Hepatocyte (in vitro differentiated cells): Measurements from ENCODE around the gene ANGPTL8. TPM values are rescaled to one million over a fixed set of nuclear protein-coding genes. Genes with fewer than 3 reads are reported as not detected.

Experiments used
- DNase-seq: peaks from one replicate; pipeline ENCODE4 v3.0.0-alpha.2; 2016; ENCODE audit warnings: low spot score
- H2AFZ ChIP-seq: fragments of 200-600 bp; sonication (generic); 2 replicates; pipeline ENCODE4 v1.6.0; 2016; ENCODE audit warnings: antibody characterized with exemption, mild to moderate bottlenecking
- H3K27ac ChIP-seq: fragments of 200-600 bp; sonication (generic); 2 replicates; pipeline ENCODE4 v1.5.1; 2016; ENCODE audit warnings: mild to moderate bottlenecking
- H3K27me3 ChIP-seq: fragments of 200-600 bp; sonication (generic); 2 replicates; pipeline ENCODE4 v1.6.1; 2016
- H3K36me3 ChIP-seq: fragments of 200-600 bp; sonication (generic); replicated peaks from 2 replicates; pipeline ENCODE4 v1.5.1; 2016; ENCODE audit warnings: low read depth; ENCODE audit not compliant: insufficient read depth
- H3K4me1 ChIP-seq: fragments of 200-600 bp; sonication (generic); 2 replicates; pipeline ENCODE4 v1.5.1; 2016; ENCODE audit warnings: mild to moderate bottlenecking, moderate library complexity; ENCODE audit not compliant: insufficient read depth
- H3K4me2 ChIP-seq: fragments of 200-600 bp; sonication (generic); 2 replicates; pipeline ENCODE4 v1.6.0; 2016
- H3K4me3 ChIP-seq: fragments of 200-600 bp; sonication (generic); 2 replicates; pipeline ENCODE4 v1.5.1; 2016; ENCODE audit warnings: mild to moderate bottlenecking
- H3K79me2 ChIP-seq: fragments of 200-600 bp; sonication (generic); 2 replicates; pipeline ENCODE4 v1.6.0; 2017; ENCODE audit warnings: mild to moderate bottlenecking
- H3K9me2 ChIP-seq: fragments of 200-600 bp; sonication (generic); replicated peaks from 2 replicates; pipeline ENCODE4 v1.6.0; 2017; ENCODE audit warnings: mild to moderate bottlenecking; ENCODE audit not compliant: insufficient read depth
- H3K9me3 ChIP-seq: fragments of 200-600 bp; sonication (generic); 2 replicates; pipeline ENCODE4 v1.5.1; 2016; ENCODE audit warnings: low read depth, mild to moderate bottlenecking
- H4K20me1 ChIP-seq: fragments of 200-600 bp; sonication (generic); 2 replicates; pipeline ENCODE4 v1.6.0; 2016; ENCODE audit warnings: mild to moderate bottlenecking; ENCODE audit not compliant: insufficient read depth, poor library complexity, severe bottlenecking
- CTCF ChIP-seq: fragments of 200-600 bp; sonication (generic); IDR thresholded peaks from 2 replicates; pipeline ENCODE4 v1.5.1; 2016; ENCODE audit warnings: antibody characterized with exemption, mild to moderate bottlenecking; ENCODE audit not compliant: poor library complexity
- EZH2 ChIP-seq: fragments of 200-600 bp; sonication (generic); IDR thresholded peaks from 2 replicates; pipeline ENCODE4 v1.6.1; 2016; ENCODE audit warnings: antibody characterized with exemption, mild to moderate bottlenecking, borderline replicate concordance
- EZH2phosphoT487 ChIP-seq: fragments of 200-600 bp; sonication (generic); IDR thresholded peaks from one replicate; pipeline ENCODE4 v1.6.1; 2018; ENCODE audit warnings: antibody characterized with exemption, mild to moderate bottlenecking, low read depth, moderate library complexity; ENCODE audit not compliant: unreplicated experiment, severe bottlenecking
- WGBS: methylation state at CpG from one replicate; pipeline ENCODE4 v1.1.6; 2016; ENCODE audit warnings: low lambda C conversion rate; ENCODE audit errors: missing lambda C conversion rate; 5-methylcytosine and 5-hydroxymethylcytosine counted together
- polyA plus RNA-seq: library from polyadenylated mRNA; unstranded; fragments of >200 nt; fragmentation: Nextera tagmentation; extraction: Ambion mirVana; gene quantifications from 2 replicates; pipeline ENCODE4 v1.2.1, GENCODE V29; 2016
- total RNA-seq: library from RNA; depleted of rRNA; stranded (reverse); fragments of >200 nt; gene quantifications from 2 replicates; pipeline ENCODE4 v1.2.3, GENCODE V29; 2014

Gene ANGPTL8
- total and polyA plus RNA-seq, 2 experiments from 2014 or later = 20.8 to 24.9 TPM

- H4K20me1 ChIP-seq = no peaks in the 10 kb centered on the region
- DNase-seq = peak; percentile 59
- H3K9me2 ChIP-seq = no peaks in the 10 kb centered on the region
- no peaks in the 10 kb centered on the region for H3K36me3 ChIP-seq
- H3K4me3 ChIP-seq = no peak overlapping the region
- 48% methylated on average over 6 of the region's 7 CpGs for WGBS
- H3K79me2 ChIP-seq = peaks cover 4% of the 10 kb centered on the region
- no peaks in the 10 kb centered on the region for H3K27me3 ChIP-seq
- no peak overlapping the region for H2AFZ ChIP-seq
- H3K9me3 ChIP-seq = no peaks in the 10 kb centered on the region
- H3K4me1 ChIP-seq = no peaks in the 10 kb centered on the region
- peak overlapping the region; percentile 66 for H3K27ac ChIP-seq
- TF ChIP-seq EZH2 (no peak), EZH2phosphoT487 (no peak), CTCF (no peak)
- peak overlapping the region; percentile 54 for H3K4me2 ChIP-seq
Measured at GRCh38 chr19:11256189-11256588, 16.8 kb downstream of the ANGPTL8 start.

GRCh38 chr19:11257846-11258380, 18.5 kb downstream of the ANGPTL8 start:
- Histone ChIP-seq H3K4me2 (no peak overlapping the region), H3K27ac (no peak overlapping the region)

DNA sequence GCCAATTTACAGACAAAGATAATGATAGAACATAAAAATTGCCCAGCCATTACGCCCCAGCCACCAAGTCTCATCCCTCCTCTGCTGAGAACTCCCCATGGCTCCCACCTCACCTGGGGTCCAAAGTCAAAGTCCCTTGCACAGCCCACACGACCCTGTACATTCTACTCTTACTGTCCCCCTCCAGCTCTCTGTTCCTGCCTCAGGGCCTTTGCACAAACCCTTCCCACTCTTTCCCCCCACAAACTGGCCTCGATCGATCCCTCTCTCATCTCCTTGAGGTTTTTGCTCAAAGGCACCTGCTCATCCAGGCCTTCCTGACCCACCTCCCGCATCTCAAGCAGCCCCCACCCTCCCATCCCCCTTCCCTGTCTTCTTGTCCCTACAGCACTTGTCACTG, 21.6 kb downstream of the ANGPTL8 start:
- Histone ChIP-seq H3K9me2 (no peaks in the 10 kb centered on the region), H4K20me1 (no peaks in the 10 kb centered on the region), H3K9me3 (no peaks in the 10 kb centered on the region), H3K4me3 (no peak overlapping the region), H3K36me3 (no peaks in the 10 kb centered on the region), H3K4me2 (peak overlapping the region; percentile 100), H3K27me3 (no peaks in the 10 kb centered on the region), H3K27ac (peak overlapping the region; percentile 92), H3K79me2 (peaks cover 9% of the 10 kb centered on the region), H2AFZ (no peak overlapping the region), H3K4me1 (peaks cover 23% of the 10 kb centered on the region)
- no peak for TF ChIP-seq EZH2
- TF ChIP-seq EZH2phosphoT487 = no peak
- TF ChIP-seq CTCF = no peak
- no peak for DNase-seq
- 77% methylated on average over 5 of the region's 5 CpGs for WGBS

More at GRCh38 chr19:11257846-11258380, 18.5 kb downstream of the ANGPTL8 start:
- 92% methylated on average over 3 of the region's 3 CpGs for WGBS
- H3K4me1 ChIP-seq = peaks cover 7% of the 10 kb centered on the region
- no peaks in the 10 kb centered on the region for H3K36me3 ChIP-seq
- no peak overlapping the region for H3K4me3 ChIP-seq
- H4K20me1 ChIP-seq = no peaks in the 10 kb centered on the region
- DNase-seq = no peak
- H3K79me2 ChIP-seq = peaks cover 11% of the 10 kb centered on the region
- H3K27me3 ChIP-seq = no peaks in the 10 kb centered on the region
- H2AFZ ChIP-seq = no peak overlapping the region
- H3K9me2 ChIP-seq = no peaks in the 10 kb centered on the region
- H3K9me3 ChIP-seq = no peaks in the 10 kb centered on the region
- TF ChIP-seq EZH2phosphoT487 (no peak), EZH2 (no peak), CTCF (no peak)

DNA sequence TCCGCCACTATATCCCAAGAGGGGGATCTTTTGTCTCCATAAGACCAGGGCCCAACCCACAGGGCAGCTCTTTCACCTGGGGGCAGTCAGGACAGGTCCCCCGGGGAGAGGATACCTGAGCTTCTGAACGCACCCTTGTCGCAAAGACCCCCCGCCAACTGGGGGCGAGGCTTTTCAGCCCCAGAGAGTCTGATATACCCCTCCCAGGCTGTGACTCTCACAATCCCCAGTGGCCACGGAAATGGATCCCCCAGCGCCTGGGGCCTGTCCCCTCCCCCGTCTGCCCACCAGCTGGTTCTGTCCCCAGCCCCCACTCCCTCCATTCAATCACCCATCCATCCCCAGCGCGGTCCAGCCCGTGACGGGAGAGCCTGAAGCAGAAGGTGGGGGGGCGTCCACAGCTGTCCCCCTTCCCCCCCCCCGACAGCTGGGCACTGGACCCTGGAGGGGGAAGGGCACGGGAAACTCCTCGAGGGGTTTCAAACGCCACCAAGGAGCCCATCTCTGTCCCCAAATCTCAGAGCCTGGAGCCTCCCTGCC, 22.1 kb downstream of the ANGPTL8 start:
- H3K27ac ChIP-seq = peak overlapping the region; percentile 92
- peak overlapping the region; percentile 99 for H2AFZ ChIP-seq

More for the DNA sequence above, 22.1 kb downstream of the ANGPTL8 start:
- H3K9me2 ChIP-seq = no peaks in the 10 kb centered on the region
- H3K9me3 ChIP-seq = no peaks in the 10 kb centered on the region
- peak overlapping the region; percentile 100 for H3K4me2 ChIP-seq
- H3K4me3 ChIP-seq = peak overlapping the region; percentile 100
- H3K36me3 ChIP-seq = no peaks in the 10 kb centered on the region
- H4K20me1 ChIP-seq = no peaks in the 10 kb centered on the region
- peaks cover 9% of the 10 kb centered on the region for H3K79me2 ChIP-seq
- TF ChIP-seq EZH2phosphoT487 (no peak), EZH2 (no peak), CTCF (no peak)
- no peaks in the 10 kb centered on the region for H3K27me3 ChIP-seq
- WGBS = 43% methylated on average over 8 of the region's 18 CpGs
- H3K4me1 ChIP-seq = peaks cover 27% of the 10 kb centered on the region
- DNase-seq = no peak
